NOMO-1 treated with DMSO at 0.1 percent for 48 hours (cell line): ENCODE data around the gene PRKN.
A peak's percentile ranks its signal among the peaks of the same experiment; 100 is the strongest.

Experiments used
- DNase-seq: peaks from one replicate; lab custom pipeline; 2025; ENCODE audit not compliant: unreplicated experiment; lab: John Stamatoyannopoulos, UW

Gene PRKN

DNA sequence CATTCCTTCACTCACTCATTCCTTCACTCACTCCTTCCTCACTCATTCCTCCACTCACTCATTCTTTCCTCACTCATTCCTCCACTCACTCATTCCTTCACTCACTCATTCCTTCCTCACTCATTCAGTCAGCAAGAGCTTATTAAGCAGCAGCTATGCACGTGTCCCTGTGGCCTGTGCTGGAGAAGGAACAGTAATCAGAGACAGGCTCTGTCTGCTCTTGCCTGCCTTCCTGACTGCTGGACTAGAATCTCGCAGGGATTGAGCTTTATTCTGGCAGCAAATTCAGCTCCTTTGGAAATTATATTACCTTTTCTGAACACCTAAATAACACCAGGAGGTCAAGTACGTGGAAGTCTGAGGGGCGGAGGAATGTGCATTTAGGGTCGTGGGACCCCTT is 1314.8 kb downstream of the PRKN start:
- no peak for DNase-seq

DNA sequence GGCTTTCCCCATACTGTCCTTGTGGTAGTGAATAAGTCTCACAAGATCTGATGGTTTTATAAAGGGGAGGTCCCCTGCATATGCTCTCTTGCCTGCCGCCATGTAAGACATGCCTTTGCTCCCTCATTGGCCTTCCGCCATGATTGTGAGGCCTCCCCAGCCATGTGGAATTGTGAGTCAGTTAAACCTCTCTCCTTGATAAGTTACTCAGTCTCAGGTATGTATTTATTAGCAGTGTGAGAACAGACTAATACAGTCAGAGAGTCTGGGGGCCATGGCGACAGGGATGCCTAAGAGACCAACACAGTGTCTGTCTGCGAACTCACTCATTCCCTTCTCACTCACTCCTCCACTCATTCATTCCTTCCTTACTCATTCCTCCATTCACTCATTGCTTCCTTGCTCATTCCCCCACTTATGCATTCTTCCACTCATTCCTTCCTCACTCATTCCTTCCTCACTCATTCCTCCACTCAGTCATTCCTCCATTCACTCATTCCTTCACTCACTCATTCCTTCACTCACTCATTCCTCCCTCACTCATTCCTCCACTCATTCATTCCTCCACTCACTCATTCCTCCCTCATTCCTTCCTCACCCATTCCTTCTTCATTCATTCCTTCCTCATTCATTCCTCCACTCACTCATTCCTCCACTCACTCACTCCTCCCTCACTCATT is 1316.2 kb downstream of the PRKN start:
- DNase-seq = no peak

DNA sequence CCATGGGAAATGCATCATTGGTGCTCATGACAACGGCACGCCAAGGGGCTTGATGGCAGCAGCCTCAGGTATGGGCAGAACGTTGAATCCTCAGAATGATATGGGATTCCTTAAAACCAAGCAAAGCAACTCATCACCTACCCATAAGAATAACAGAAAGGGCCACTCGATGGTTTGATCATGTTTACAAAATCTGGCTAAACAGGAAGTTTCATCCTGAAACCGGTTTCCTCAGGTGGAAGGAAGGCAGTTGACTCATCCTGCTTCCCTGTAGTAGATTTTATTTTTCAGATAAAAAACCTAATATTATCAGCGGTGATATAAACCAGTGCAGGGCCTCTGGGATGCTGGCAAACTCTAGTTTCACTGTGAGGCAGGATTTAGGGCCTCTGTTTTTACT is 1316.8 kb downstream of the PRKN start:
- DNase-seq = no peak

DNA sequence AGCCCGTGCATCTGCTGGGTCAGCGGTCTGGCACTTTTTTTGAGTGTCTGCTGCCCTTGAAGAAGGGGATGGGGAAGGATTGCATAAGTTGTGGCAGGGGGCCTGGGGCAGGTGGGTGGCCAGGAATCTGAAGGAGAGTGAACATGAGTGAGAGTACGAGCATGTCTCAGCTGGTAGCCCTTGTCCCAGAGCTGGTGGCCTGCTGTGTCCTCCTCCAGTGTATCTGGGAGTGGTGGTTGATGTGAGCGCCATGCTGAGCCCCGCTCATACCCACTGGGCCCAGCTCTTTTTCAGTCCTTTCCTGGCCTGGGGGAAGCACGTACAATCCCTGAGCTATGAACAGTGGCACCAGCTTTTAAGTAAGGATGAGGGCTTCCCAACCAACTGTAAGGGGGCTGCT is 1317.5 kb downstream of the PRKN start:
- no peak for DNase-seq

DNA sequence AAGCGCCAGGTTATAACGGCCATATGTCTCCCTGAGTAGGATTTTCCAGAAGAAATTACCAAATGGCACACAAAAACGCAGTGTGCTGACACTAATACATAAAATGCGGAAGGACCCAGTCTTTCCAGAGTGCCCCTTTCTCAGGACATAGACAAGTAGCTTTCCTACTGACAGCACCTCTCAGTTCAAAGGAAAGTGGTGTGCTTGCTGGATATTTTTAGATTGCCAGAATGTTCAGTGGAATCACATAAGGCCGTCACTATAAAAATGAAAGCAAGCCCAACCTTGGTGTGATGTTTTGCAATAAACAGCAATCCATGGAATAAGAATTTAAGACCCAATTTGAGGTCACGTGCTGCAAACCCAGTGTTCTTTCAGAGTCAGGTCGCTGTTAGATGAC is 1318.2 kb downstream of the PRKN start:
- no peak for DNase-seq

DNA sequence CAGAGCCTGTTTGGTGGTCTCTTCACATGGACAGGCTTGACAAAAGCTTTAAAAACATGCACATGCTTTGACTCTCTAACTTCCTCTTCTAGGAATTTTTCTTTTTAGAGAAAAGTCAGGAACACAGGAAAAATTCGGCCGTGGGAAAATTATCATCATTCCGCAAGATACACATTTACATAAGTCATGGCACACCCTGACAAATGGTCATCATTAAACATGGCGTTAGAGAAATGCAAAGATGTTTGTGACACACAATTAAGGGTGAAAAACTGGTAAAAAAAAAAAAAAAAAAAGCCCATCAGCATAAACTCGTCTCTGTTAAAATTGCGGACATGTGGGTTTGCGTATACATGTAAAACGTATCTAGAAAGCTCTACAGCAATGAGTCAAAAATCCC is 1319.5 kb downstream of the PRKN start:
- no peak for DNase-seq

DNA sequence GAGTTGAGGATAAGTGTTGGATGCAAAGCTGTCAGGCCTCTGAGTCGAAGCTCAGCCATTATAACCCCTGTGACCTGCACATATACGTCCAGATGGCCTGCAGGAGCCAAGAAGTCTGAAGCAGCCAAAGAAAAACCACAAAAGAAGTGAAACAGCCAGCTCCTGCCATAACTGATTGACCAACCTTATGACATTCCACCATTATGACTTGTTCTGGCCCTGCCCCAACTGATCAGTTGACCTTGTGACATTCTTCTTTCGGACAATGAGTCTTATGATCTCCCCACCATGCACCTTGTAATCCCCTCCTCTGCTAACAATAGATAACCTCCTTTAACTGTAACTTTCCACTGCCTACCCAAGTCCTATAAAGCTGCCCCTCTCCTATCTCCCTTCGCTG is 1320.0 kb downstream of the PRKN start:
- peak; percentile 25 for DNase-seq

DNA sequence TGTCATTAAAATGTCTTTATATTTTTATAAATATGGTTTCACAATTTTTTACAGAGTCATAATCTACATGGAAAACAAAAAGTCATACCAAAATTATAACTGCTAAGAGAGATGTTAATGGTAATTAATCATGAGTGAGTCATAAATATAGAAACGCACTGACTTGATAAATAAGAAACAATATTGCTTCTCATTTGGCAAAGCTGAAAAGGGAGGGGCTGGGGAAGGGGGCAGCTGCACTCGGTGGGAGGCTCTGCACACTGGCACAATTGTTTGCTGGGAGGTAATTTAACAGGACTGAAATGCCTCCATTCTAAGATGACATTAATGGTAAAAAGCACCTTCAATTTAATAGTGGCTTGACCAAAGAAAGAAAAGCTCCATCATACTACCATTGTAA is 1320.5 kb downstream of the PRKN start:
- DNase-seq = no peak

DNA sequence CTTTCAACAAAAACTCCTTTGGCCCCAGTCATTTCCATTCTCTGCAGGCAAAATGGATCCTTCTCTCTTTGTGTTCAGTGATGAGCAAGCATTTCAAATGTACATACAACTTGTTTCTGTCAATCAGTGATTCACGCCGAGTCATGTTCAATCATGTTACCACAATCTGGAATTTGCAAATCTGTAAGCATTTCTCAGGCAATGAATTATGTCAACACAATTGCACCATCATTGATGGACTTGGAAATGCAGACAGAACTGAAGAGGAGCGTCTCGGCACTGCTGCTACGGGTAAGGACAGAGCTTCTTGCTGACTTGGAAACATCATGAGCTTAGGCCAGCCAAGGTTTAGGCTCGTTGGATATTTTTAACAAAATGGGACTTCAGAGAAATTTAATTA is 1320.9 kb downstream of the PRKN start:
- peak; percentile 76 for DNase-seq

DNA sequence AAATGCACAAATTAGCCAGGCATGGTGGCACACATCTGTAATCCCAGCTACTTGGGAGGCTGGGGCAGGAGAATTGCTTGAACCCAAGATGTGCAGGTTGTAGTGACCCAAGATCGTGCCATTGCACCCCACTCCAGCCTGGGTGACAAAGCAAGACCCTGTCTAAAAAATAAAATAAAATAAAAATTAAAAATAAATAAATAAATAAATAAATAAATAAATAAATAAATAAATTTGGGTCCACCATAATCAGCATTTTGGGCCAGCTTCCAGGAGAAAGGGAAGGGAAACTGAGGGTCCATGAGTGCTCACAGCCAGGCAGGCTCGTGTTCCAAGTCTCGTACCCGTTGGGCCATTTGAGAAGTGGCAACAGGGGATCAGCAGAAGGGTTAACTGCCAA is 1322.1 kb downstream of the PRKN start:
- no peak for DNase-seq

DNA sequence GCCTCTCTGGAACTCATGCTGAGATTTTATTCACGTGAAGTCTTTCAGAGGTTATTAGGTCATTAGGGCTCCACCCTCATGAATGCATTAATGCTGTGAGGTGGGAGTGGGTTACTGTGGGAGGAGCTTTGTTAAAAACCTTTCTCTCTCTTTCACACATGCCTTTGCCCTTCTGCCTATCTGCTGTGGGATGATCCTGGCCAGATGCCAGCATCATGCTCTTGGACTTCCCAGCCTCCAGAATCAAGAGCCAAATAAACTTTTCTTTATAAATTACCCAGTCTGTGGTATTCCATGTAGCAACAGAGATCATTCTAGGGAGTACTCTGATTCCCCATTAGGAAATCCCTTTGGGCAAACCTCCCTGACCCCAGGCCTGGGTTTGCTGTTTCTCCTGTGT is 1323.8 kb downstream of the PRKN start:
- no peak for DNase-seq

DNA sequence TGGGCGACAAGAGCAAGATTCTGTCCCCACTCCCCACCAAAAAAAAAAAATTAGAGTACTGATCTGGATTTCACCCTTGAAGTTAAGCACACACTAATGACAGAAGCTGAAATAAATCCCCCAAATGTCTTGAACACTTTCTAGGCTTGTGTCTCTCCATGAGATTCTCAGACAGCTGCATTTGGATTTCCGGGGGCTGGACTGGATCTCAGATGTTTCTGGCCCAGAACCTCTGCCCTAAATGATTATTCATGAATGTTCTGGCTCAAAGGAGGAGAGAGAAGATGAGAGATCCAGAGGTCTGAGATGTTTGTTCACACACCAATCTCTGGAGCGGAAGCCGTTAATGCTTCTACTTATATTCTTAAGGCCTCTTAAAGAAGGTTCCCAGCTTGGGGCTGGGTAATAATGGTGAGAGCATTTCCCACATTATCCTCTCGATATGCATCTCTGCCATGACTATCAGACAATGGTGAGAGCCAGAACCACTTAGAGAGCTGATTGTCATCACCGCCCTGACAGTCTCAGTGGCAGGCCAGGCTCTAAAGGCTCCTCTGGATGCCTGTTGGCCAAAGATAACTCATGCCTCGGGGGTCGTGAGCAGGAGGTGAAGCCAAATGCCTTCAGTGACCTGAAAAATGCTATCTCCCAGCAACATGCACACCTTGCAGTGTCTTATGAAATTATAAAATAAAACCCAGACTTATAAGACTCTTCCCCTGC is 1325.8 kb downstream of the PRKN start:
- no peak for DNase-seq

DNA sequence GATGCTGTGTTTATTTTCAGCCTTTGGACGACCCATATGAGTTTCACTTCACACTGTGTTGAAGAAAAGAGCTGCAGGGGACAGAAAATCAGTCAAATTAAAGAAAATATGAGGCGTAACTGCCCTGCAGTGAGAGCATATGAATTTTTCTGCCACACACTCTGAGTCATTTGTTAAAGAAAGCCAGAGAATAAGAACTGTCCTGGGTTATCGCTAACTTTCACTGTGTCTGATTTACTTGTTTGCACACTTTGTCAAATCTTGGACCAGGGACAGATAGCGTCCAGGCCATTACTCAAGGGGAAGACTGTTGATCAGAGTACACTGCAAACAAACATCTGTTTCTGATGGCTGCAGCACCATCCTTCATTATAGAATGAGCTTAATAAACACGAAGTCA is 1326.9 kb downstream of the PRKN start:
- no peak for DNase-seq

DNA sequence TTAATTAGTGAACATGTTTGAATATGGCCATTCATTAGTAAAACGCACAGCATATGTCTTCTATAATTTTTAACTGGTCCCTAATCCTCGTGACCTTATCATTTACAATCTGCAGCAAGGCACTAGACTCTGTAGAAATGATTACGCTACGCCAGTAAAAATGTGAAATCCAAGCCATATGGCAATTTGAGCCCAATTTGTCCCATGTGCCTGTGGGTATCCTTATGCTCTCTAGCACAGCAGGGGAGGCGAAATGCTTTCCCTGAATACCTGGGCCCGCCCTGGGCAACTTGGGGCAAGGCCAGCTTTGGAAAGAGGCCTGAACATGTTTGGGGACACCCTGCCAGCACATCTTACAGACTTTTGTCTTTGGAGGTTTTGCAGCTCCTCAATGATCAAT is 1331.0 kb downstream of the PRKN start:
- no peak for DNase-seq

DNA sequence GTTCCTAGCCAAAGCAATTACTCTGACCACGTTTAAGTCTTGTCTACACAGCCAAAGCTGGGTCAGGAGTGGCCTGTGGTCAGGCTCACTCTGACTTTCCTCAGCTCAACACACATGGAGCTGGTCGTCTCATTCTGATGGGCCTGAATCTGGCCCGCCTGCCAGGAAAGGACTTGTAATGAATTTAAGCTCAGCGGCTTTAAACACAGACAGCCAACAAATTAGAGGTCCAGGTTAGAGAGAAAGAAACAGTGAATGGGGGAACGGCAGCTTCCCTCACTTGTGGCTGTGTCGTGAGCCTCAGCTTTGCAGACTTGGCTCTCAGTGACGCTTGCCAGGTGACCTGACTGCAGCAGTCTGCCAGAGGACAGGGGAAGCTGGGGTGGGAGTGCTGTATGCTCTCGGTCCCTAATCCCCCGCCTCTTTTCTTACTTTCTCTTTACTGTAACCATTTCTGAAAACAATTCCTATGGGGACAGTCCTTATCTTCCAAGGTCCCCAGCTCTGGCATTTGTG is 1331.8 kb downstream of the PRKN start:
- DNase-seq = no peak

DNA sequence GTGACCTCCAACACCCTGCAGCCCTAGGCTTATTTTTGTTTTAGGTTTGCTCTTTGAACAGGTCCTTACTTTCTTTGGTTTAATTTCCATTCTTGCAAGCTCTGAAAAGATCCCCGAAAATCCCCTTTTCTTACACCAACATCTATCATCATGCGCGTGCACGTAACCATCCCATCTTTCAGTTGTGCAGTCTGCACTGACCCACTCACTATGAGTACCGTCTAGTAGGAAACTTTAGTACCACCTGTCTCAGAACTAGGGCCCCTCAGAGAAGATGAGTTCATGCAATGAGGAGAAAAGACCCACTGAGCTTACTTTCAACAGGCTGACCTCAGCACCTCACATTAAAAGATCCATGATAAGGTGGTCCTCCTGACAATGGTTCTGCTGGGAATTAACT is 1333.1 kb downstream of the PRKN start:
- no peak for DNase-seq

DNA sequence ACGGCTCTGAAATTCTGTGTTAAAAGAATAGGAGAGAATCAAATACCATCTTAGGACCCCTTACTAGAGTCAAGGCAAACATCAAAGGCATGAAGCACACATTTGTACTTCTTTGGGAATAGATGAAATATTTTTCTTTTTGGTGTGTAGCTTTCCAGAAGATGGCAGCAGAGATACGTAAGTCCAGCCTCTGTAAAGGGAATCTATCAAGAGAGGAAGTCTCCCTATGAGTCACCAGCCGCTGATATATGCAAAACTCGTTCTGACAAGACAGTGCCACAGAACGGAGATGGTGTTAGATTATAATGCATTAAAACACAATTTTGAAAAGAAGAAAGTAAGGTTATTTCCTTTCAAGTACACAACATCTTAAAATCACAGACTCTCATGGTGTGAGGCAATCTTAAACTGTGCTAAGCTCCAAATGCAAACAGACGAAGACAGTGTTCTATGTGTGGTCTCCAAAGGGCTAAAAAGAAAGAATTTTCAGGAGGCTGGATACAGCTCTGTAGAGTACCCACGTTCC is 1333.7 kb downstream of the PRKN start:
- DNase-seq = peak; percentile 84

DNA sequence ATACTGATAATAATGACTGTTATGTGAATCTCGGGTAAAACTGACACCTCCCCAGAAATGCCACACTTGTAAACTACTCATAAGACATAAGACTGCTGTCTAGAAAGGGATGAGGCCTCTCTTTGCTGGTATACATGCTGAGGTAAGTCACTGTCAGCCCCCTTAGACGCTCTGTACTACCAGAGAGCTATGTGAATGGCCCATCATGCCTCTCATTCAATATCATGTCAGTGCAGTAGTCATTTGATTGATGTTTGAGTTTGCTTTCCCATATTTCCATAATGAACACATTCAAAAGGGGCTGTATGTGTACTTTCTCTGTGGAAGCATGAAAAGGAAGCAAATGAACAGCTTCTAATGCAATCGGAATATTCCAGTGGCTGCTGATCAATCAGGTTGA is 1334.3 kb downstream of the PRKN start:
- no peak for DNase-seq

DNA sequence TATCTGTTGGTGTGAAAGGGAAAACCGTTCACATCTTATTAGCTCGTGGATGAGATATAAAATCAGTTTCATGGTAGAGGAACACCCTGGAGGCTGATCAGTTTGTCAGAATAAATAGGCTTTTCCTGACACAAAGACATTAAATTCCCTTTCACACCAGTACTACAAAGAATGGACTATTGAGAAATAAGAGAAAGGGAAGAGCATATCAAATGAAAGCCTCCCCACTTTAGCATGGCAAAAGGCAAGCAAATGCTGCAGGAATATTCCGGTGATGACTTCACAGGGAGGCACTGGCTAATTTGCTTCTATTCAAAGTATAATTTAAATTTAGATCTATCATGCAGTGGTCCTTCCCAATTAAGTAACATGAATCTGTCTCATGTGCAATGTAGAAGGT is 1337.8 kb downstream of the PRKN start:
- no peak for DNase-seq

DNA sequence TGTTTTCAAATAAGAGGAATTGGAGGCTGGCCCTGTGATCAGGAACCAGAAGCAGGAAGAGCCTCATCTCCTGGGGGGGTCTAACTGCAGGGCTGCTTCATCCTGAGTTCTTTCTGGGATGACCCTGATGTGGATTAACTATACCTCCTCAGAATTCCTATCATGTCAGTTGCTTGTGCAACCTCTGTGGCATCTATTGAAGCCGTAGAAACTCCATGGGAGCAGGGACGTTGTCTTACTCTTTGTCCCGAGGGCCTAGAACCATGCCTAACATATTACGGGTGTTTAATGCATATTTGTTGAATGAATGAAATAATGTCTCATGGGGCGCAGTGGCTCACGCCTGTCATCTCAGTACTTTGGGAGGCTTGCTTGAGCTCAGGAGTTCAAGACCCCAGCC is 1343.6 kb downstream of the PRKN start:
- no peak for DNase-seq

DNA sequence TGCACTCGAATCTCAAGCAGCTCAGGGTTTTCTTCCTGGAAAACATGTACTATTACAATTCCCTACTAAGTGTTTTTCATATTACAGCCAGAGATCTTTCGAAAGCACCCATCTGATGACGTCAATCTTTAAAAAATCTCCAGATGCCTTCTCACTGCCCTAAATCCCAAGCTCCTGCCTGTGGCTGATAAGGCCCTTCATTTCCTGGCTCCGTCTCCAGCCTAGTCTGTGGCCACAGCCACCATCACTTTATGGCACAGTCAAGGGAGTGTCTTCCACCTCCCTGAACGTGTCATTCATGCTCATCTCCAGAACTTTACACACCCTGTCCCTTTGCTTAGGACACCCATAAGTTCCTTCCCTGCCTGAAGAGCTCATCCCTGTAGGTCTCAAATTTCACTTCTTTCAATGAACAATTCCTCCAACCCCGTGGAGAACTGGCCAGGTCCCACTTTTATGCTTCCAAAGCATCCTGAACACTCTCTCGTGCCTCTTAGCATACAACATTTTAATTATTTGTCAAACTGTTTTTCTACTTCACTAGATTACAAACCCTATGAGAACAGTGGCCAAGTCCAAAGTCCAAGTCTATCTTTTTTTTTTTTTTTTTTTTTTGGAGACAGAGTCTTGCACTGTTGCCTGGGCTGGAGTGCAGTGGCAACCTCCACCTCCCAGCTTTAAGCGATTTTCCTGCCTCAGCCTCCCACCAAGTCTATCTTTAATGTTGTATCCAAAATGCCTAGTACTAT is 1347.6 kb downstream of the PRKN start:
- no peak for DNase-seq

DNA sequence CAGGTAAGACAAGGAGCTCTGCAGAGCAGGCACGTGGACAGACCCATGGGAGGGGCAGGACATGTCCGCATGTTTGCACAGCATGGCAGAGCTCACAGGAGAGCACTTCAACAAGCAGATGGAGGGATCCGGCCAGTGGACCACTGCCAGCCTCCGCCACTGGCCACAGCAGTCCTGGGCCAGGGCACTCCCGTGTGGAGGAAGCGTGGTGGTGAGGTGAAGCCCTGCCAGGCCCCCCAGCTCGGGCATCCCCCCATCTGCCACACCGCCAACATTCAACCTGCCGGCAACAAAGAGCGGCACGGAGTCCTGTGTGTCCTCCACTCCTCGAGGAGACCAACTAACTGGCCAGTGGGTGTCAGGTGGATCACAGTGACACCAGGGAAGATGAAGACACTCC is 1349.5 kb downstream of the PRKN start:
- no peak for DNase-seq
